Hematopoietic multipotent progenitor cell treated with erythropoietin and hydrocortisone succinate and interleukin-3 and kit ligand, for 15 days (in vitro differentiated cells): Measurements from ENCODE around the gene IL1A.
"Not testable (repeated sequence)": the region's sequence is repeated elsewhere in the genome, so short reads cannot be mapped to it uniquely, and the experiment has no call there.

ENCODE experiments used
- DNase-seq: peaks from one replicate; pipeline ENCODE4 v3.0.0-alpha.2; 2015; ENCODE audit warnings: low spot score

The IL1A gene

GRCh38 chr2:112784199-112785189 is at the start of gene IL1A:
Gene IL1A, minus strand, starts transcription at chr2:112784493. Its CDS starts 723 bp downstream, at chr2:112783770.
- DNase-seq = no peak

GRCh38 chr2:112833976-112834375 is 49.7 kb upstream of the IL1A start:
- no peak for DNase-seq

- not testable (repeated sequence) for DNase-seq
Measured at GRCh38 chr2:112833639-112833931, 49.3 kb upstream of the IL1A start.

- no peak for DNase-seq
Measured at GRCh38 chr2:112832841-112833638, 48.7 kb upstream of the IL1A start.

- DNase-seq = no peak
Measured at GRCh38 chr2:112831946-112832840, 47.9 kb upstream of the IL1A start.

GRCh38 chr2:112831513-112831845 is 47.2 kb upstream of the IL1A start:
- DNase-seq = no peak

GRCh38 chr2:112830682-112831512 is 46.6 kb upstream of the IL1A start:
- DNase-seq = no peak

- no peak for DNase-seq
Measured at GRCh38 chr2:112829961-112830681, 45.8 kb upstream of the IL1A start.

- no peak for DNase-seq
Measured at GRCh38 chr2:112829101-112829960, 45.0 kb upstream of the IL1A start.

GRCh38 chr2:112828251-112828691 is 44.0 kb upstream of the IL1A start:
- DNase-seq = no peak

GRCh38 chr2:112827604-112828185 is 43.4 kb upstream of the IL1A start:
- no peak for DNase-seq

- DNase-seq = no peak
Measured at GRCh38 chr2:112827009-112827408, 42.7 kb upstream of the IL1A start.

GRCh38 chr2:112825706-112826105 is 41.4 kb upstream of the IL1A start:
- DNase-seq = no peak

GRCh38 chr2:112824694-112825085 is 40.4 kb upstream of the IL1A start:
- DNase-seq = no peak

GRCh38 chr2:112821682-112822081 is 37.4 kb upstream of the IL1A start:
- no peak for DNase-seq

GRCh38 chr2:112821142-112821541 is 36.8 kb upstream of the IL1A start:
- no peak for DNase-seq

GRCh38 chr2:112820343-112820742 is 36.0 kb upstream of the IL1A start:
- no peak for DNase-seq

- DNase-seq = no peak
Measured at GRCh38 chr2:112819081-112819480, 34.8 kb upstream of the IL1A start.
